ENCODE measurements around the gene HOXA1.

DNA sequence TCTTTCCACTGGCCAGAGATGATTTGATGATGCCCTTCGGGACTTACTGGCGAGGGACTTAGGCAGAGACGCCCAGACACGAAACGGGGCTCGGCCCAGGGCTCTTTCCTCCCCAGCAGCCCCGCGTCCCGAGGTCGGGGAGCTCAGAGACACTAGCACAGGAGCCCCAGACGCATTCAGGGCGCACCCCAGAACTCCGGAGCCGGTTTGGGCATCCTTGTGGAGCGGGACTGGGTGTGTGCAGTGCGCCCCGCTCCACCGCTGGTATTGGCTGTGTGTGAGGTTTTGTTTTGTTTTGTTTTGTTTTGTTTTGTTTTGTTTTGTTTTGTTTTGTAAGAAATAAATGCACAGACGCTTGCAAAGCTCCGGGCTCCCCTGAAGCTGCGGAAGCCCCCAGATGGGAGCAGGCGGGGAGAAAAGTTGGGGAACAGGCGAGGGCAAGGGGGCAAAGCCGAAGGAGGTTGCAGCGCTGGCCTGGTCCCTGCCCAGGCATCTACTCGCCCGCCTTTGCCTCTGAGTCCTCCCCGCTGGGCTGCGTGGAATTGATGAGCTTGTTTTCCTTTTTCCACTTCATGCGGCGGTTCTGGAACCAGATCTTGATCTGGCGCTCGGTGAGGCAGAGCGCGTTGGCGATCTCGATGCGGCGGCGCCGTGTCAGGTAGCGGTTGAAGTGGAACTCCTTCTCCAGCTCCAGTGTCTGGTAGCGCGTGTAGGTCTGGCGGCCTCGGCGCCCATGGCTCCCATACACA lies 49.5 kb upstream of the HOXA1 start:
- TF ChIP-seq, protein P1, sequence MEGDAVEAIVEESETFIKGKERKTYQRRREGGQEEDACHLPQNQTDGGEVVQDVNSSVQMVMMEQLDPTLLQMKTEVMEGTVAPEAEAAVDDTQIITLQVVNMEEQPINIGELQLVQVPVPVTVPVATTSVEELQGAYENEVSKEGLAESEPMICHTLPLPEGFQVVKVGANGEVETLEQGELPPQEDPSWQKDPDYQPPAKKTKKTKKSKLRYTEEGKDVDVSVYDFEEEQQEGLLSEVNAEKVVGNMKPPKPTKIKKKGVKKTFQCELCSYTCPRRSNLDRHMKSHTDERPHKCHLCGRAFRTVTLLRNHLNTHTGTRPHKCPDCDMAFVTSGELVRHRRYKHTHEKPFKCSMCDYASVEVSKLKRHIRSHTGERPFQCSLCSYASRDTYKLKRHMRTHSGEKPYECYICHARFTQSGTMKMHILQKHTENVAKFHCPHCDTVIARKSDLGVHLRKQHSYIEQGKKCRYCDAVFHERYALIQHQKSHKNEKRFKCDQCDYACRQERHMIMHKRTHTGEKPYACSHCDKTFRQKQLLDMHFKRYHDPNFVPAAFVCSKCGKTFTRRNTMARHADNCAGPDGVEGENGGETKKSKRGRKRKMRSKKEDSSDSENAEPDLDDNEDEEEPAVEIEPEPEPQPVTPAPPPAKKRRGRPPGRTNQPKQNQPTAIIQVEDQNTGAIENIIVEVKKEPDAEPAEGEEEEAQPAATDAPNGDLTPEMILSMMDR (IDR thresholded peaks at IDR 0.05), result no peak
- TF ChIP-seq, protein P2, sequence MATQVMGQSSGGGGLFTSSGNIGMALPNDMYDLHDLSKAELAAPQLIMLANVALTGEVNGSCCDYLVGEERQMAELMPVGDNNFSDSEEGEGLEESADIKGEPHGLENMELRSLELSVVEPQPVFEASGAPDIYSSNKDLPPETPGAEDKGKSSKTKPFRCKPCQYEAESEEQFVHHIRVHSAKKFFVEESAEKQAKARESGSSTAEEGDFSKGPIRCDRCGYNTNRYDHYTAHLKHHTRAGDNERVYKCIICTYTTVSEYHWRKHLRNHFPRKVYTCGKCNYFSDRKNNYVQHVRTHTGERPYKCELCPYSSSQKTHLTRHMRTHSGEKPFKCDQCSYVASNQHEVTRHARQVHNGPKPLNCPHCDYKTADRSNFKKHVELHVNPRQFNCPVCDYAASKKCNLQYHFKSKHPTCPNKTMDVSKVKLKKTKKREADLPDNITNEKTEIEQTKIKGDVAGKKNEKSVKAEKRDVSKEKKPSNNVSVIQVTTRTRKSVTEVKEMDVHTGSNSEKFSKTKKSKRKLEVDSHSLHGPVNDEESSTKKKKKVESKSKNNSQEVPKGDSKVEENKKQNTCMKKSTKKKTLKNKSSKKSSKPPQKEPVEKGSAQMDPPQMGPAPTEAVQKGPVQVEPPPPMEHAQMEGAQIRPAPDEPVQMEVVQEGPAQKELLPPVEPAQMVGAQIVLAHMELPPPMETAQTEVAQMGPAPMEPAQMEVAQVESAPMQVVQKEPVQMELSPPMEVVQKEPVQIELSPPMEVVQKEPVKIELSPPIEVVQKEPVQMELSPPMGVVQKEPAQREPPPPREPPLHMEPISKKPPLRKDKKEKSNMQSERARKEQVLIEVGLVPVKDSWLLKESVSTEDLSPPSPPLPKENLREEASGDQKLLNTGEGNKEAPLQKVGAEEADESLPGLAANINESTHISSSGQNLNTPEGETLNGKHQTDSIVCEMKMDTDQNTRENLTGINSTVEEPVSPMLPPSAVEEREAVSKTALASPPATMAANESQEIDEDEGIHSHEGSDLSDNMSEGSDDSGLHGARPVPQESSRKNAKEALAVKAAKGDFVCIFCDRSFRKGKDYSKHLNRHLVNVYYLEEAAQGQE (IDR thresholded peaks at IDR 0.05; ENCODE audit: insufficient read depth in 1 of 2, low read depth in 2 of 2, low read length in 1 of 2), result no peak
- no peak for TF ChIP-seq TCF7L2 (IDR thresholded peaks at IDR 0.05; ENCODE audit: low read depth, low read length)
